Loucy (cell line): ENCODE data around the gene OGFOD3.

Experiments used
- H2AFZ ChIP-seq: fragments of 200-600 bp; sonication (generic); 2 replicates; pipeline ENCODE4 v1.6.0; 2016; ENCODE audit warnings: antibody characterized with exemption, mild to moderate bottlenecking, low read length, moderate library complexity
- H3F3A ChIP-seq: fragments of 200-600 bp; 2 replicates; pipeline ENCODE4 v1.6.0; 2016; ENCODE audit warnings: antibody characterized with exemption, low read depth, mild to moderate bottlenecking
- H3K27me3 ChIP-seq: fragments of 200-600 bp; sonication (generic); 2 replicates; pipeline ENCODE4 v1.6.1; 2014; ENCODE audit warnings: low read length, mild to moderate bottlenecking; ENCODE audit not compliant: insufficient read depth, poor library complexity, severe bottlenecking
- H3K36me3 ChIP-seq: fragments of 200-600 bp; sonication (generic); 2 replicates; pipeline ENCODE4 v1.6.1; 2016; ENCODE audit warnings: low read length; ENCODE audit not compliant: insufficient read depth
- H3K4me1 ChIP-seq: fragments of 200-600 bp; sonication (generic); 2 replicates; pipeline ENCODE4 v1.5.1; 2014; ENCODE audit warnings: low read length, mild to moderate bottlenecking; ENCODE audit not compliant: insufficient read depth, poor library complexity, severe bottlenecking
- H3K4me2 ChIP-seq: fragments of 200-600 bp; sonication (generic); 2 replicates; pipeline ENCODE4 v1.6.0; 2014; ENCODE audit warnings: antibody characterized with exemption, low read length, low read depth, mild to moderate bottlenecking; ENCODE audit not compliant: poor library complexity, severe bottlenecking
- H3K4me3 ChIP-seq: fragments of 200-600 bp; sonication (generic); 2 replicates; pipeline ENCODE4 v1.5.1; 2014; ENCODE audit warnings: low read length, mild to moderate bottlenecking, mixed read lengths; ENCODE audit not compliant: poor library complexity, severe bottlenecking
- H3K79me2 ChIP-seq: fragments of 200-600 bp; sonication (generic); 2 replicates; pipeline ENCODE4 v1.6.1; 2014; ENCODE audit warnings: low read length; ENCODE audit not compliant: insufficient read depth
- H3K9ac ChIP-seq: fragments of 200-600 bp; sonication (generic); 2 replicates; pipeline ENCODE4 v1.6.0; 2014; ENCODE audit warnings: mild to moderate bottlenecking, low read depth, low read length, moderate library complexity; ENCODE audit not compliant: poor library complexity, severe bottlenecking
- H3K9me2 ChIP-seq: fragments of 200-600 bp; sonication (generic); replicated peaks from 2 replicates; pipeline ENCODE4 v1.6.1; 2016; ENCODE audit warnings: low read depth, low read length, mixed read lengths
- H3K9me3 ChIP-seq: fragments of 200-600 bp; sonication (generic); 2 replicates; pipeline ENCODE4 v1.6.1; 2014; ENCODE audit warnings: mild to moderate bottlenecking, antibody characterized with exemption, low read length, low read depth; ENCODE audit not compliant: insufficient read depth
- H4K20me1 ChIP-seq: fragments of 200-600 bp; sonication (generic); 2 replicates; pipeline ENCODE4 v1.6.0; 2014; ENCODE audit warnings: antibody characterized with exemption, low read length, mild to moderate bottlenecking; ENCODE audit not compliant: insufficient read depth, poor library complexity, severe bottlenecking
- EZH2phosphoT487 ChIP-seq: fragments of 200-600 bp; IDR thresholded peaks from 2 replicates; pipeline ENCODE4 v1.6.1; 2018; ENCODE audit warnings: antibody characterized with exemption, mild to moderate bottlenecking, moderate library complexity, borderline replicate concordance
- TF ChIP-seq, protein P1 (sequence below): fragments of 200-600 bp; sonication (generic); conservative IDR thresholded peaks from 2 replicates; pipeline ENCODE4 v1.5.1; 2014; ENCODE audit warnings: mild to moderate bottlenecking, antibody characterized with exemption, low read length

Gene OGFOD3

DNA sequence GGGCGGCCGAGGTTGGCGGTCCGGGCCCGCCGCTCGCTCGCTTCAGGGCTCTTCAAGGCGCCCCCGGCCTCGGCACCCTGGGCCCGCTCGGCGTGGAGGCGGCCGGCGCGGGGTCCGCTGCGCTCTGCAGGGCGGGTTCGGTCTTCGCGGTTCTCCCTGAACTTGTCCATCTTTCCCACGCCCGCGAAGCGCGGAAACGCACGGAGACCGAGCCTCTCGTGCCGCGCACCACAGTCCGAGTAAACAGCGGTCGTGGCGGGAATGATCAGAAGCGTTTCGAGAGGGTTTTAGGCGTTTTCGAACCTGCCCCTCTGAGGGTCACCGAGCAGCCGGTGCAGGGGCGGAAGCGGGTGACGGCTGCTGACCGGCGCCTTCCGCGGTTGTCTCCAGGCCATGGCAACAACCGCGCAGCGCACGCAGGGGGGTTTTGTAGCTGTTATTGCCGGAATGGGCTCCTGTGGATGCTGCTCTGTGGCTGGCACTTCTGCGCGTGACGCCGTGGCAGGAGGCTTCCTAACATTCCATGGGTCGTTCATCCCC, 40.6 kb upstream of the OGFOD3 start:
- H3K9me3 ChIP-seq = no peaks in the 10 kb centered on the region
- 0 out of 2 replicates have a peak overlapping the region, but pooled peaks have one; percentile 55 for H2AFZ ChIP-seq
- no peaks in the 10 kb centered on the region for H3K9me2 ChIP-seq
- H3K79me2 ChIP-seq = peaks cover 57% of the 10 kb centered on the region
- peaks cover 31% of the 10 kb centered on the region for H3K4me1 ChIP-seq
- H4K20me1 ChIP-seq = peaks cover 48% of the 10 kb centered on the region
- peak overlapping the region; percentile 98 for H3K9ac ChIP-seq
- H3K4me2 ChIP-seq = peak overlapping the region; percentile 96
- H3F3A ChIP-seq = peaks cover 3% of the 10 kb centered on the region; the same call in 1 of the 2 replicates
- no peaks in the 10 kb centered on the region for H3K27me3 ChIP-seq
- peak overlapping the region; percentile 92 for H3K4me3 ChIP-seq
- peaks cover 34% of the 10 kb centered on the region; the same call in 1 of the 2 replicates for H3K36me3 ChIP-seq
- TF ChIP-seq, protein P1, sequence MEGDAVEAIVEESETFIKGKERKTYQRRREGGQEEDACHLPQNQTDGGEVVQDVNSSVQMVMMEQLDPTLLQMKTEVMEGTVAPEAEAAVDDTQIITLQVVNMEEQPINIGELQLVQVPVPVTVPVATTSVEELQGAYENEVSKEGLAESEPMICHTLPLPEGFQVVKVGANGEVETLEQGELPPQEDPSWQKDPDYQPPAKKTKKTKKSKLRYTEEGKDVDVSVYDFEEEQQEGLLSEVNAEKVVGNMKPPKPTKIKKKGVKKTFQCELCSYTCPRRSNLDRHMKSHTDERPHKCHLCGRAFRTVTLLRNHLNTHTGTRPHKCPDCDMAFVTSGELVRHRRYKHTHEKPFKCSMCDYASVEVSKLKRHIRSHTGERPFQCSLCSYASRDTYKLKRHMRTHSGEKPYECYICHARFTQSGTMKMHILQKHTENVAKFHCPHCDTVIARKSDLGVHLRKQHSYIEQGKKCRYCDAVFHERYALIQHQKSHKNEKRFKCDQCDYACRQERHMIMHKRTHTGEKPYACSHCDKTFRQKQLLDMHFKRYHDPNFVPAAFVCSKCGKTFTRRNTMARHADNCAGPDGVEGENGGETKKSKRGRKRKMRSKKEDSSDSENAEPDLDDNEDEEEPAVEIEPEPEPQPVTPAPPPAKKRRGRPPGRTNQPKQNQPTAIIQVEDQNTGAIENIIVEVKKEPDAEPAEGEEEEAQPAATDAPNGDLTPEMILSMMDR = no peak
- no peak for TF ChIP-seq EZH2phosphoT487

DNA sequence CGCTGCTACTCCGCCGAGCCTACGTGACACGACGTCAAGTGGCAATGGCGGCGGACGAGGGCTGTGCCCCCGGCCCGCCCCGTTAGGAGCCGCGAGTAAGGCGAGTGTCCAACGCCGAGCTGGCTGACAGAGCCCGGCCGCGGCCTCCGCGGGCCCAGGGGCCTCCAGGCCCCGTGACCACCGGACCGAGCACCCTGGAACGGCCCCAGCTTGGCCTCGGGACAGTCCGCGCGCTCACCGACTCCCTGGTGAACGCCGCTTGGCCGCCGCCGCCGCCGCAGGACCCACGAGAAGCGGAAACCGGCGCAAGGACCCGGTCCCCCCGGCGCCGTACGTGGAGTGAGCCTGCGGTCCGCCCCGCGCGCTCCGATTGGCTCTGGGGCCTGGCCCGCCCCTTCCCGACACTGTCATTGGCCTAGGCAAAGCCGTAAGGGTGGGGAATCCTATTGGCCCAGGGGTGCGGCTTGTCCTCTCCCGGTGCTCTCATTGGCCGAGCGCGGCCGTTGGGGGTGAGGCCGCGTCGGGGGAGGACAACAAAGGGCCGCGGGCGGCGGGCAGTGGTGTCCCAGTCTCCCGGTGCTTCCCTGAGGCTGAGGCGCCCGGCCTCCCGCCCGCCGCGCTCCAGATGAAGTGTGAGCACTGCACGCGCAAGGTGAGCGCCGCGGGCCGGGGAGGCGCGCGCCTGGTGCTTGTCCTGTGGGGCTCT, 39.9 kb upstream of the OGFOD3 start, which contains the start of gene NARF:
Gene NARF (plus strand): TSS at position 563 of the 706 bp plus-strand sequence. CDS start 63 bp downstream, at position 626.
- Histone ChIP-seq H3K9me3 (no peaks in the 10 kb centered on the region), H3K4me2 (peak within 1 kb of the TSS; percentile 99), H3K9me2 (no peaks in the 10 kb centered on the region), H3K36me3 (peaks cover 29% of the 10 kb centered on the region; the same call in 1 of the 2 replicates), H2AFZ (peak within 1 kb of the TSS; percentile 57; the same call in 1 of the 2 replicates), H3K79me2 (peaks cover 51% of the 10 kb centered on the region), H4K20me1 (peaks cover 43% of the 10 kb centered on the region), H3K27me3 (no peaks in the 10 kb centered on the region), H3K4me1 (peaks cover 28% of the 10 kb centered on the region), H3F3A (peaks cover 3% of the 10 kb centered on the region; the same call in 1 of the 2 replicates), H3K4me3 (peak within 1 kb of the TSS; percentile 92), H3K9ac (peak within 1 kb of the TSS; percentile 98)
- TF ChIP-seq, protein P1 = no peak
- TF ChIP-seq EZH2phosphoT487 = no peak

DNA sequence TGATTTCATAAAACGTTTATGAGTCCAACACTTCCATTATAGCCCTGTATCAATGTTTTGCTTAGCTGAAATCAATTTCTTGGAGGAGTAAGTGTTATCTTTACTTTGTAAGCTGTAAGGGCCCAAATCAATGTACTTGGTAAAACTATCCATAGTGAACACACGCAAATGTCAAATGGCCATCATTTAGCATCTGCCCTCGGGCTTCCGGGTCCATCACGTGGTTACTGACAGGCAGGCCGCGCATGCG, 39.5 kb upstream of the OGFOD3 start:
- H3K4me1 ChIP-seq = peaks cover 28% of the 10 kb centered on the region
- peak overlapping the region; percentile 92 for H3K4me3 ChIP-seq
- H3K9ac ChIP-seq = peak overlapping the region; percentile 98
- H4K20me1 ChIP-seq = peaks cover 41% of the 10 kb centered on the region
- H3K4me2 ChIP-seq = peak overlapping the region; percentile 99
- no peaks in the 10 kb centered on the region for H3K9me3 ChIP-seq
- H2AFZ ChIP-seq = no peak overlapping the region
- TF ChIP-seq, protein P1 = no peak
- H3F3A ChIP-seq = peaks cover 3% of the 10 kb centered on the region; the same call in 1 of the 2 replicates
- H3K79me2 ChIP-seq = peaks cover 46% of the 10 kb centered on the region
- no peaks in the 10 kb centered on the region for H3K9me2 ChIP-seq
- H3K36me3 ChIP-seq = peaks cover 27% of the 10 kb centered on the region; the same call in 1 of the 2 replicates
- H3K27me3 ChIP-seq = no peaks in the 10 kb centered on the region
